NCI-H460 (cell line): ENCODE results near the gene OSBPL10. TPM values are rescaled to one million over a fixed set of nuclear protein-coding genes. Genes with fewer than 3 reads are reported as not detected.

Source experiments
- DNase-seq: peaks from one replicate; pipeline ENCODE4 v3.0.0-alpha.2; 2016; ENCODE audit warnings: low read depth; ENCODE audit errors: extremely low read depth
- total RNA-seq: library from RNA; depleted of rRNA; stranded (reverse); fragments of >200 nt; shearing (Covaris generic); gene quantifications from 2 replicates; pipeline ENCODE4 v1.2.3, GENCODE V29; 2014

OSBPL10 gene
- total RNA-seq, 1 experiment from 2014 or later = 3.0 TPM

- DNase-seq = no peak
Observed at GRCh38 chr3:31828007-31828406, 153.1 kb downstream of the OSBPL10 start.

GRCh38 chr3:31823184-31823583 lies 157.9 kb downstream of the OSBPL10 start:
- DNase-seq = no peak

- DNase-seq = no peak
Observed at GRCh38 chr3:31821118-31821517, 159.9 kb downstream of the OSBPL10 start.

- no peak for DNase-seq
Observed at GRCh38 chr3:31819441-31819840, 161.6 kb downstream of the OSBPL10 start.

- DNase-seq = no peak
Observed at GRCh38 chr3:31817411-31817966, 163.6 kb downstream of the OSBPL10 start.

GRCh38 chr3:31815631-31816440 lies 165.2 kb downstream of the OSBPL10 start:
- no peak for DNase-seq

- DNase-seq = no peak
Observed at GRCh38 chr3:31815006-31815405, 166.1 kb downstream of the OSBPL10 start.

- no peak for DNase-seq
Observed at GRCh38 chr3:31813686-31814085, 167.4 kb downstream of the OSBPL10 start.

GRCh38 chr3:31813197-31813596 lies 167.9 kb downstream of the OSBPL10 start:
- DNase-seq = no peak

- no peak for DNase-seq
Observed at GRCh38 chr3:31810991-31811433, 170.1 kb downstream of the OSBPL10 start.

GRCh38 chr3:31808143-31808720 lies 172.8 kb downstream of the OSBPL10 start:
- DNase-seq = no peak

- no peak for DNase-seq
Observed at GRCh38 chr3:31804251-31805051, 176.6 kb downstream of the OSBPL10 start.

GRCh38 chr3:31802981-31803740 lies 177.9 kb downstream of the OSBPL10 start:
- DNase-seq = no peak

GRCh38 chr3:31800436-31800835 lies 180.6 kb downstream of the OSBPL10 start:
- no peak for DNase-seq

GRCh38 chr3:31798840-31799239 lies 182.2 kb downstream of the OSBPL10 start:
- DNase-seq = no peak

- DNase-seq = no peak
Observed at GRCh38 chr3:31793821-31794220, 187.2 kb downstream of the OSBPL10 start.

GRCh38 chr3:31791090-31791430 lies 190.0 kb downstream of the OSBPL10 start:
- no peak for DNase-seq

- no peak for DNase-seq
Observed at GRCh38 chr3:31790193-31791089, 190.6 kb downstream of the OSBPL10 start.

- no peak for DNase-seq
Observed at GRCh38 chr3:31789429-31789828, 191.6 kb downstream of the OSBPL10 start.
